Measurements from ENCODE around the gene TGFBR3.
"Not testable (repeated sequence)": the region's sequence is repeated elsewhere in the genome, so short reads cannot be mapped to it uniquely, and the experiment has no call there.

Gene TGFBR3

GRCh38 chr1:91847851-91848250 lies 38.1 kb downstream of the TGFBR3 start:
- DNase-seq (ENCODE audit: low read depth), result no peak

- no peak for DNase-seq (ENCODE audit: low read depth)
Observed at GRCh38 chr1:91846639-91847013, 39.3 kb downstream of the TGFBR3 start.

GRCh38 chr1:91846007-91846638 lies 39.8 kb downstream of the TGFBR3 start:
- no peak for DNase-seq (ENCODE audit: low read depth)

DNA sequence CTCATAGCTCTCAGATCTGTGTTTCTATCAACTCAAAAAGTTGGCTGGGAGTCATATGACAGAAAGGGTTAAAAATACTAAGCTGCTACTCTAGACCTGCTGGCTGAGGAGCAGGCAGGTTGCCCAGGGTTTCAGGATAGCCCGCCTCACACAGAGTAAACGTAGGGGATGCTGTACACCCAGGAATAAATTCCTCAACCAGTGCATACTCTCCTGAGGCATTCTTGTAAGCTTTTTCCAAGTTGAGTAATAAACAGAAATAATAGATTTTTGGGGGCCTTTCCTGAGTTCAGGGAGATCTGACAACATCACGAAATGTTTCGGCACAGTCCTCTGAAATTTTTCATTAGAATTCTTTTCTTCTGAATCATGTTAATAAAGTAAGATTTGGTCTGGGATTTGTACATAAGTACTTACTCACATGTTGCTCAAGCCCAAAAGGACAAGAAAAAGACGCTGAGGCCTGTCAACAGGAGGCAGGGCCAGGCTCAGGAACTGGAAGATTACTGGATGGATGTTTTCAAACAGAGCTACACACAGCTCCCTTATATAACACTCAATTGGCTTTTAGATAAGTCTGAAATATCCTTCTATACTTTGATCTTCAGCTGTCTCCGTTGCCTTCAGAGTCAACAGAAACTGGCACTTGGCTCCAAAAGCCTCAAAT lies 41.0 kb downstream of the TGFBR3 start:
- DNase-seq (ENCODE audit: low read depth), result no peak

DNA sequence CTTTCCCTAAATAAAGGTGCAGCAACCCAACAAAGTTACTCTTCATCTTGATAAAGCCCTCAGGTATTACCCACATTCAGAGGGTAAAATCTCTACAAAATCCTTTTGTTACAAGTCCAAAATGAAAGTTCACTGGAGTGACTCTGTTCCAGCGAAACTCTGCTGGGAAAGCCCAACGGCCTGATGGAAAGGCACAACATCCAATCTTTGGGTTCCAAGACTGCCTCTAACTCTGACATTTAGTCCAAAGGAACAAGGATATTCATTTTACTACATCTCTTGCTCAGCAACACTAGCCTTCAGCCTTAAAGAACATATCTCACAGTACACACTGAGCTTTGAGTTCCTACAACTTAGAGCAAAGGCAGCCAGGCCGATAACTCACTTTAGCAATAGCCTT lies 42.1 kb downstream of the TGFBR3 start:
- no peak for DNase-seq (ENCODE audit: low read depth)

GRCh38 chr1:91842563-91842962 lies 43.4 kb downstream of the TGFBR3 start:
- DNase-seq (ENCODE audit: low read depth), result no peak

GRCh38 chr1:91842056-91842455 lies 43.9 kb downstream of the TGFBR3 start:
- no peak for DNase-seq (ENCODE audit: low read depth)

- not testable (repeated sequence) for DNase-seq (ENCODE audit: low read depth)
Observed at GRCh38 chr1:91840276-91840675, 45.7 kb downstream of the TGFBR3 start.

DNA sequence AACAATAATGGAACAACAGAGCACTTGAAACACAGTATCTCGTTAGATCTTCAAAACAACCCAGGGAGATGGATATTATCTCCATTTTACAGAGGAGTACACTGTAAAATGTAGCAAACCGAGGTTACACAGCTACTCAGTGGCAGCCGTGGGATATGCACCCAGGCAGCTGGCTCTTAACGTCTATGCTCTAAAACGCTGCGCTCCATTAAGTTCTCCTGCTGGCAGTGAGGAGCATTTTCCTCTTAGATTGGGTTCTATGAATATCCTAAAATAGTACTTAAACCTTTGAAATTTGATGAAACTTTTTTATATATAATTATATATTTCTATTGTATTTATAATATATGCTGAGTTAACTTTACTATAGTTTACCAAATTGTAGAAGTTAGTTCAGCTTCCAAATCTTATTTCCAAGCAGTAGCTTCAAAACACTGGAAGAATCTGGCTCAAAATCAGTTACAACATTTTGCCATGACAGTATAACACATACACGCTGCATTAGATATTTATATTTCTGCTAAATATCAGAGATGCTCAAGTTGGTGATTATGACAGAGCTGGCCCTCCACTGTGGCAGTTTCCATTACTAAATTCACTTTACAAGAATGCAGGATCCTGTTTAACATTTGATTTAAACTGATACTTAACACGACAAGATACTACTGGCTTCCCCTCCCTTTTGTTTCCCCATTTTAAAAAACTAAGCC lies 49.5 kb downstream of the TGFBR3 start:
- DNase-seq (ENCODE audit: low read depth), result no peak

DNA sequence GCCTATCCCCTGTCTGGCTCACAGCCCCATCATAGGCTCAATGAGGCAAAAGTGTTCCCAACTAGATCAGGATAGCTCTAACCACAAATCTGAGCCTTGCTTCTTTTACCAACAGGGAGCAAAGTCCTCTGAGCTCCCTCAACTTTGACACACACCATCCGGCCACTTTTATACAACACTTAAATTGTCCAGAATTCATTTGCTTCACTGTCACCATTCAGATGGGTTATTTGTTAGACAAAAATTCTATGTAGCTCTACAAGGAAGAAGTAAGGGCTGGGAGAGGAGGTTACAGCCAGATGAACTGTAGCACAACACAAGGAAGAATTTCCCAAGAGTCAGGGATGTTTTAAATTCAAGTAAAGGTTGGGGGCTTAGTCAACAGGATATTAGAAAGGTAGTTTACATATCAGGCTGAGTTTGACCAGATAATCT lies 50.8 kb downstream of the TGFBR3 start:
- DNase-seq (ENCODE audit: low read depth), result no peak

DNA sequence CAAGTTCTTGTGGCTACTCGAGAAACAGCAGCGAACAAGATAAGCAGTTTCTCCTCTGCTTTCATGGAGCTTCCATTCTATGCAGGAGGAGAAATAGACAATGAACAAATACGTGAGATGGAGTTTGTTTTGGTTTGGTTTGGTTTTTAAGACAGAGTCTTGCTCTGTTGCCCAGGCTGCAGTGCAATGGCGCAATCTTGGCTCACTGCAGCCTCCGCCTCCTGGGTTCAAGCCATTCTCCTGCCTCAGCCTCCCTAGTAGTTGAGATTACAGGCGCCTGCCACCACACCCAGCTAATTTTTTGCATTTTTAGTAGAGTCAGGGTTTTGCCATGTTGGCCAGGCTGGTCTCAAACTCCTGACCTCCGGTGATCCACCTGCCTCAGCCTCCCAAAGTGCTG lies 51.4 kb downstream of the TGFBR3 start:
- not testable (repeated sequence) for DNase-seq (ENCODE audit: low read depth)

- DNase-seq (ENCODE audit: low read depth), result no peak
Observed at GRCh38 chr1:91833946-91834345, 52.0 kb downstream of the TGFBR3 start.

- no peak for DNase-seq (ENCODE audit: low read depth)
Observed at GRCh38 chr1:91831132-91831930, 54.6 kb downstream of the TGFBR3 start.

- no peak for DNase-seq (ENCODE audit: low read depth)
Observed at GRCh38 chr1:91830242-91831131, 55.5 kb downstream of the TGFBR3 start.

DNA sequence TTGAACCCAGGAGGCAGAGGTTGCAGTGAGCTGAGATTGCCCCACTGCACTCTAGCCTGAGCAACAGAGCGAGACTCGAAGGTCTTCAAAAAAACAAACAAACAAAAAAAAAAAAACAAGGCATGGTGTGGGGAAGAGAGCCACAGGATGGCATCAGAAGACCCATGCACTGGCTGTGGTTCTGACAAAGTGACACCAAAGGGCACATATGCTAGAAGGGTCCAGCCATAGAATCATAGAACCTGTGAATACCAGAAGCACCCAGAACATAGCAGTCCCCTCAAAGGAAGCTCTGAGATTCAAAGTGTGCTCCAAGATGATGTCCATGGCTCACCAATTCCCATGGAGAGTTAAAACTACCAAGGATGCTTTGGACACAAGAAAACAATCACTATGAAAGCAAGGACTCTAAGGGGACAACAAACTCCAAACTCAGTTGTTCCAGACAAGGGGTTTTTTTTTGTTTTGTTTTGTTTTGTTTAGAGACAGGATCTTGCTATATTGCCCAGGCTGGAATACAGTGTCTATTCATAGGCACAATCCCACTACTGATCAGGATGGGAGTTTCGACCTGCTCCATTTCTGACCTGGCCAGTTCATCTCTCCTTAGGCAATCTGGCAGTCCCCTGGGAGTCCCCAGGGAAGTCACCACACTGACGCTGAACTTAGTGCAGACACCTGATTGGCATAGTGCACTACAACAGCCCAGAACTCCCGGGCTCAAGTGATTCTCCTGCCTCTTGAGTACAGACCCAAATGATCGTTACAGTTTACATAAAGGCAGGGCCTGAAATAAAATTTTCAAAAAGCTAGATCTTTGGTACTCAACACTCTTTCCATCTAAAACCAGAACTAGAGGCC lies 56.4 kb downstream of the TGFBR3 start:
- no peak for DNase-seq (ENCODE audit: low read depth)

GRCh38 chr1:91828583-91829281 lies 57.2 kb downstream of the TGFBR3 start:
- DNase-seq (ENCODE audit: low read depth), result no peak

DNA sequence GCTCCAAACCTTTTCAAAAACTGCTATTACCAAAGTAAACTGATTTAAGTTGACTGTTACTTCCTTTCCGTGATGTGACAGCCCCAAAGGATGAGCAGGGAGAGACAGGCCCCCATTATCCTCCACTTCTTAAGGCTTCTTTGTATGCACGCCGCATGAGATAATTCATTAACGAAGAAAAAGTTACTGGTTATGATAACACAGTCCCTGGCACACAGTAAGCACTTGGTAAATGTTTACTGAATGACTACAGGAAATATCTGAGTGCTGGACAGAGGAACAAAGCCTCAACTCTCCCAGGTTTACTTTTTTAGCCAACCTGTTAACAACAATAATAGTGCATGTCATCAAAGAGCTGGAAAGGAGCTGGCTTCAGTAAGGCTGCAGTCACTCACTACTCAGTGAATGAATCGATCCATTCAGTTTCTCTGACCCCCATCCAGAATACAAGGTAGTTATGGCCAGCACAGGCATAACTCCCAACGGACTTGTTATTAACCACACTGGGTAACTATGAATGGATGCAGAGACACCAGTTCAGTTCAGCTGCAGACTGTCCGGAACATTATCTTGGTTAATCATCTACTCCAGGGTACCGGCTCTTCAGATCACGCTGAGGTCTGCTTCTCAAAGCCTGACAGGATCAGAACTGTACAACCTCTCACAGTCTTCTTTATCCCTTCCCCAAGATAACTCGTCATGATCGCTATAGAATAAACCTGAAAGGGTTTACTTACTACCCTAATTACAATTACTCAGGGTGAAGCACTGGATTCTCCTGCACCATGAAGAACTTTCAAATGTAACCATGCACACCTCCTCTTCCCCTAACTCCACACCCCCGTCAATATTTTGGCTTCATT lies 58.3 kb downstream of the TGFBR3 start:
- no peak for DNase-seq (ENCODE audit: low read depth)

- DNase-seq (ENCODE audit: low read depth), result no peak
Observed at GRCh38 chr1:91827087-91827458, 58.9 kb downstream of the TGFBR3 start.

DNA sequence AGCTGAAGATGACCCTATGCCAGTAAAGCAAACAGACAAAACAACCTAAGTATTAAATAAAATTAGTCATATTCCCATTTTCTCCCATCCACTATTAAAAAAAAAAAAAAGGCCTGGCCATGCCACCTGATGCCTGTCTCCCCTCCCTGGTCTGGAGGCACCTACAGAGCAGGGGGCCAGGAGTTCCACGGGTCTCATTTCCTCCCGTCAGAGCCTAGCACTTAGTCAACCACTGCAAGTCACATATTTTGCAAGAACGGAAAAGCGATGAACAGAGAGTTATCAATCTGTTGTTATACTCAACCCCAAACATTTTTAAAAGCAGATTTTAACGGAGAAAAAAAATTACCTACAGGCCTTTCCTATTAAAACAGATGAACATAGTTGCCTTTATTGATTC lies 59.3 kb downstream of the TGFBR3 start:
- no peak for DNase-seq (ENCODE audit: low read depth)
